Measurements from ENCODE around the gene RPL22.

- TF ChIP-seq CTCF (IDR thresholded peaks at IDR 0.05) (no peak), POLR2AphosphoS5 (IDR thresholded peaks at IDR 0.05) (no peak), POLR2A (IDR thresholded peaks at IDR 0.05) (no peak)
These were observed 1.5 kb downstream of the RPL22 start for GRCh38 chr1:6197746-6198427.

All from prostate gland (tissue), 2 donors.